Large intestine (tissue), 12 donors: Measurements from ENCODE around the gene WWC1. TPM values are rescaled to one million over a fixed set of nuclear protein-coding genes. Genes with fewer than 3 reads are reported as not detected.

Experiments
- DNase-seq, 2 donors: peaks; one replicate each; pipeline versions ENCODE4 v3.0.0 to v3.0.0-alpha.2; 2013
- H3K27ac ChIP-seq: one replicate; pipeline ENCODE4 v1.5.1; 2013; ENCODE audit warnings: low read length
- H3K27me3 ChIP-seq: 2 replicates; pipeline ENCODE4 v1.6.1; 2013; ENCODE audit warnings: low read length; ENCODE audit not compliant: control insufficient read depth, insufficient read depth
- H3K36me3 ChIP-seq: 2 replicates; pipeline ENCODE4 v1.6.1; 2013; ENCODE audit warnings: low read length; ENCODE audit not compliant: control insufficient read depth, insufficient read depth
- H3K4me1 ChIP-seq: one replicate; pipeline ENCODE4 v1.6.1; 2013; ENCODE audit warnings: low read length; ENCODE audit not compliant: control insufficient read depth, insufficient read depth
- H3K4me3 ChIP-seq: one replicate; pipeline ENCODE4 v1.5.1; 2013; ENCODE audit warnings: low read length
- H3K9me3 ChIP-seq: one replicate; pipeline ENCODE4 v1.6.1; 2013; ENCODE audit warnings: mild to moderate bottlenecking, low read depth, low read length, moderate library complexity; ENCODE audit not compliant: control insufficient read depth
- WGBS: methylation state at CpG from one replicate; pipeline ENCODE4 v1.1.5; 2013; ENCODE audit warnings: low lambda C conversion rate; ENCODE audit not compliant: insufficient coverage; 5-methylcytosine and 5-hydroxymethylcytosine counted together
- long read RNA-seq, 11 donors: transcript quantifications; one replicate each; lab custom pipeline, GENCODE V29; 2026
- polyA plus RNA-seq: library from polyadenylated mRNA; unstranded; fragments of 120-200 nt; gene quantifications from one replicate; pipeline ENCODE4 v1.2.1, GENCODE V29; 2013

Gene WWC1
- 28.6 TPM for polyA plus RNA-seq
- long read RNA-seq, donor 1, transcript WWC1-205 (2 exons, 543 nt): major isoform, 5 of 5 reads
- long read RNA-seq, donor 1, partial matches to known transcripts: 0 of 5 reads
- long read RNA-seq, donor 1, other reads (novel, unspliced or antisense): 0 of 5 reads
- long read RNA-seq, donor 2, transcript WWC1-205 (2 exons, 543 nt): major isoform, 18 of 18 reads
- long read RNA-seq, donor 2, partial matches to known transcripts: 0 of 18 reads
- long read RNA-seq, donor 2, other reads (novel, unspliced or antisense): 0 of 18 reads
- long read RNA-seq, donor 3, full-length matches to known transcripts: 11 of 11 reads
- long read RNA-seq, donor 3, partial matches to known transcripts: 0 of 11 reads
- long read RNA-seq, donor 3, other reads (novel, unspliced or antisense): 0 of 11 reads
- long read RNA-seq, donor 4, partial matches to known transcripts: 0 of 2 reads
- long read RNA-seq, donor 4, other reads (novel, unspliced or antisense): 0 of 2 reads
- long read RNA-seq, donor 5, partial matches to known transcripts: 0 of 1 reads
- long read RNA-seq, donor 5, other reads (novel, unspliced or antisense): 0 of 1 reads
- long read RNA-seq, donor 6, full-length matches to known transcripts: 8 of 8 reads
- long read RNA-seq, donor 6, partial matches to known transcripts: 0 of 8 reads
- long read RNA-seq, donor 6, other reads (novel, unspliced or antisense): 0 of 8 reads
- long read RNA-seq, donor 7, partial matches to known transcripts: 0 of 2 reads
- long read RNA-seq, donor 7, other reads (novel, unspliced or antisense): 0 of 2 reads
- long read RNA-seq, donor 8, full-length matches to known transcripts: 5 of 5 reads
- long read RNA-seq, donor 8, partial matches to known transcripts: 0 of 5 reads
- long read RNA-seq, donor 8, other reads (novel, unspliced or antisense): 0 of 5 reads
- long read RNA-seq, donor 9, partial matches to known transcripts: 0 of 4 reads
- long read RNA-seq, donor 9, other reads (novel, unspliced or antisense): 0 of 4 reads
- long read RNA-seq, donor 10, transcript WWC1-205 (2 exons, 543 nt): major isoform, 6 of 7 reads
- long read RNA-seq, donor 10, partial matches to known transcripts: 0 of 7 reads
- long read RNA-seq, donor 10, other reads (novel, unspliced or antisense): 0 of 7 reads
- long read RNA-seq, donor 11, partial matches to known transcripts: 0 of 4 reads
- long read RNA-seq, donor 11, other reads (novel, unspliced or antisense): 0 of 4 reads

GRCh38 chr5:168291342-168291963, at the start of gene WWC1:
WWC1 (plus strand) TSS chr5:168291645; CDS start chr5:168292153, 508 bp downstream.
- H3K4me3 ChIP-seq: peak within 1 kb of the TSS; percentile 60
- WGBS: no CpG with 5 or more reads among the region's 77 CpGs
- H3K4me1 ChIP-seq: peaks cover 33% of the 10 kb centered on the region
- H3K27me3 ChIP-seq: no peaks in the 10 kb centered on the region
- H3K27ac ChIP-seq: peak within 1 kb of the TSS; percentile 73
- no peaks in the 10 kb centered on the region for H3K9me3 ChIP-seq
- peaks cover 3% of the 10 kb centered on the region for H3K36me3 ChIP-seq
- peak; percentile 81 to 90 for DNase-seq

DNA sequence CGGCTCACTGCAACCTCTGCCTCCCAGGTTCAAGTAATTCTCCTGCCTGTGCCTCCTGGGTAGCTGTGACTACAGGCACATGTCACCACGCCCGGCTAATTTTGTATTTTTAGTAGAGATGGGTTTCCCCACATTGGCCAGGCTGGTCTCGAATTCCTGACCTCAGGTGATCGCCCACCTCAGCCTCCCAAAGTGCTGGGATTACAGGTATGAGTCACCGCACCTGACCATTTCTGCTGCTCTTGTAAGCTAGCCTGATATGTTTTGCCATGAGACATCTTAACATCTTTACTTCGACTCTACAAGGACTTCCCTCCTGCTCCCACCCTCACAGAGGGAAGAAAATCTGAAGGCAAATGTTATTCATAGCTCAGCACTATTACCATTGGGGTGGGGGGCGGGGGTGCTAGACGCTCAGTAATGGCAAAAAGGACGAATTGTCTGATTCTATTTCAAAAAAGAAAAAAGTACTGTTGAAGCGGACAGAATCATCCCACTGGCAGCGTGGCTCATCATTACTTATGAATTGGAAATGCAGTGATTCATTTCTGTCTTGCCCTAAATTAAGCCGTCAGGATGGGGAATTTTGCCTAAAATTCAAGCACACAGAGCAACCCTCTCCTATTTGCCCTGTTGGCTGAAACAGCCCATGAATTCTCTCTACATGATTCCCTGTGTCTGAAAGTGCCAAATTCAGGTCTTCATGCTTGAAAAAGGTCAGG, 46.4 kb upstream of the WWC1 start:
- Histone ChIP-seq H3K36me3 (no peaks in the 10 kb centered on the region), H3K4me3 (no peak overlapping the region), H3K4me1 (no peaks in the 10 kb centered on the region), H3K9me3 (no peaks in the 10 kb centered on the region), H3K27me3 (no peaks in the 10 kb centered on the region), H3K27ac (no peak overlapping the region)
- DNase-seq: no peak
- 80% methylated on average over 1 of the region's 13 CpGs for WGBS

- no peak for DNase-seq
- no peak overlapping the region for H3K4me3 ChIP-seq
These were observed 41.5 kb upstream of the WWC1 start for GRCh38 chr5:168249923-168250322.

DNA sequence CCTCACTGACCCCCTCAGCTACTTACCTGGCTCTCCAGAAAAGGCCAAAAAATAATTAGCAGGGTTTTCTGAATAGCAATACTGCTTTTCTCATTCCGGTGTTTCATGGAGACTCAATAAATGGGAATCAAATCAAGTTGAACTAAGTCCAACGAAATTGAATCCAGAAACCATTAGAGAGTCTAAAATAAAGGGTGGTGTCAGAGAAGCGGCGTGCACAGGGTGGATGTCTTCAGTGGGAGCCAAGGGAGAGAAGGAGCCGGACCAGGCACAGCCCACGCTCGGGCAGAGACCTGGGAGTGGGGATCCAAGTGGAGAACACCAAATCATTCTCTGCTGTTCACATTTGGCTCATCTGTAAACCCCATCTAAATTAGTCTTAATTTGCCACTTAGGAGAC, 40.2 kb upstream of the WWC1 start:
- Histone ChIP-seq H3K27me3 (no peaks in the 10 kb centered on the region), H3K36me3 (no peaks in the 10 kb centered on the region), H3K9me3 (no peaks in the 10 kb centered on the region), H3K27ac (no peak overlapping the region), H3K4me3 (no peak overlapping the region), H3K4me1 (no peaks in the 10 kb centered on the region)
- no peak for DNase-seq
- 100% methylated on average over 1 of the region's 7 CpGs for WGBS

More at GRCh38 chr5:168249923-168250322, 41.5 kb upstream of the WWC1 start:
- Histone ChIP-seq H3K27me3 (no peaks in the 10 kb centered on the region), H3K4me1 (no peaks in the 10 kb centered on the region), H3K36me3 (no peaks in the 10 kb centered on the region), H3K9me3 (no peaks in the 10 kb centered on the region), H3K27ac (no peak overlapping the region)

DNA sequence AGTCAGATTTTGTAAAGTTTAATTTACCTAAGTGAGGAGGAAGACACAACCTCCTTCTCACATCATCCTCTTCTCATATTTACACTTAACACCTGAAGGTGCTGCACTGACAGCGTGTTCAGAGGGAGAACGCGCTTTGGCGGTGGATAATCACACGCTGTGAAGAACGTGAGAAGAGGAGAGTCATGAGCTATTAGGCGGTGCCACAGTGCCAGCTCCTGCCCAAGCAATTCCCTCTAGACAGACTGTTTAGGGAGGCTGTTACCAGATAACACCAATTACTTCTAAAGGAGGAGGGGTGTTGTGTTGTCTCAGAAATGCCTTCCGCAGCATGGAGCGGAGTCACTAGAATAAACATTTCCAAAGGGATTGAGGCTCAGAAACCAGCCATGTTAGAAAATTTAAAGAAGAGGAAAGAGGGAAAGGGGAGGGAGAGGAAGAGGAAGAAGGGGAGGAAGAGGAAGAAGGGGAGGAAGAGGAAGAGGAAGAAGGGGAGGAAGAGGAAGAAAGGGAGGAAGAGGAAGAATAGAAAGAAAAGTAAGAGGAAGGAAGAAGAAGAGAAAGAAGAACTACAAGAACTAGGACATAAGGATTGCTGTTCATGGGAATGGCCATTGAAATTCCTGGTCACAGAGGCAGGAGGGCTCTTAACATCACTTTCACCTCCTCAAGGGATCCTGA, 37.3 kb upstream of the WWC1 start:
- Histone ChIP-seq H3K27ac (no peak overlapping the region), H3K4me3 (no peak overlapping the region), H3K36me3 (no peaks in the 10 kb centered on the region), H3K4me1 (no peaks in the 10 kb centered on the region), H3K27me3 (no peaks in the 10 kb centered on the region), H3K9me3 (no peaks in the 10 kb centered on the region)
- no peak for DNase-seq
- 73% methylated on average over 2 of the region's 9 CpGs for WGBS

DNA sequence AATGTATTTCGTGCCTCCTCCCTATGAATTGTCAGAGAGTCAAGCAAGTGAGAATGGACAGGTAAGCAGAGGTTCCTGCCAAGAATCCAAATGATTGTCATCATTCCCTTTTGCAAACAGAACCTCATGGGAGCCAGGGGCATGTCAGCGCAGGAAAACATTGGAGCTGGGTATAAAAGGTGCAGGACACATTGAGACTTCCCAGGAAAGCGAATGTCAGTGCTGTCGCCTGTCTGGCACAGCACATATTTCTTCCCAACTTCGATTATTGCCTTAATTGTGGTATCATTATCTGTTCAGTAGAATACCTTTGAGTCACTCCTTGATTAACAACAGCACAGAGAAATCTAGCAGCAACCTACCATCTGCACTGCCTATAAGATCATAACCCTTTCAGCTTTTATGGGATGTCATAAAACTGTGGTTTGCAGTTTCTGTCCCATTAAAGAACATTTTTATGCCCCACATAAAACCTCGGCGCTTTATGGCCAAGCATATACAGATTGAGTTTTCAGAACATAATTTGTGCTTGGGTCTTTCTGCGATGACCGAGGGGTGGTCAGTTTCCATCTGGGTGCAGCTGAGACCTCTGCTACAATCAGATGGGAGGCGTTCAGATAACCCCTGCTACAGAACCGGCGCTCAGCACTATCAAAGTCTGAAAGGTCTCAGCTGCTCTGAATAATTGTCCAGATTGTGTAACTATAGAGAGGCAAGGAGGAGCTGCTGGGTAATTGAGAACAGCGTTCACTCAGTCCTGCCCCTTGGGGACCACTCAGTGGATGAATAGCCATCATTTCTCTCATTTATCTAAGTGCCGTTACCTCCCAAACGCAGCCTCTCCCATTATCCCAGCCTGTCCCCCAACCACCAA, 30.9 kb upstream of the WWC1 start:
- Histone ChIP-seq H3K27ac (peak overlapping the region; percentile 64), H3K36me3 (no peaks in the 10 kb centered on the region), H3K4me1 (peaks cover 16% of the 10 kb centered on the region), H3K27me3 (no peaks in the 10 kb centered on the region), H3K4me3 (no peak overlapping the region), H3K9me3 (no peaks in the 10 kb centered on the region)
- peak in 1 of 2 donors; percentile 84 for DNase-seq
- no CpG with 5 or more reads among the region's 15 CpGs for WGBS

GRCh38 chr5:168261227-168261571, 30.2 kb upstream of the WWC1 start:
- DNase-seq: no peak
- no peak overlapping the region for H3K4me3 ChIP-seq
- peak overlapping the region; percentile 64 for H3K27ac ChIP-seq
- no peaks in the 10 kb centered on the region for H3K27me3 ChIP-seq
- H3K9me3 ChIP-seq: no peaks in the 10 kb centered on the region
- WGBS: no CpG with 5 or more reads among the region's 3 CpGs
- H3K36me3 ChIP-seq: no peaks in the 10 kb centered on the region
- H3K4me1 ChIP-seq: peaks cover 16% of the 10 kb centered on the region

DNA sequence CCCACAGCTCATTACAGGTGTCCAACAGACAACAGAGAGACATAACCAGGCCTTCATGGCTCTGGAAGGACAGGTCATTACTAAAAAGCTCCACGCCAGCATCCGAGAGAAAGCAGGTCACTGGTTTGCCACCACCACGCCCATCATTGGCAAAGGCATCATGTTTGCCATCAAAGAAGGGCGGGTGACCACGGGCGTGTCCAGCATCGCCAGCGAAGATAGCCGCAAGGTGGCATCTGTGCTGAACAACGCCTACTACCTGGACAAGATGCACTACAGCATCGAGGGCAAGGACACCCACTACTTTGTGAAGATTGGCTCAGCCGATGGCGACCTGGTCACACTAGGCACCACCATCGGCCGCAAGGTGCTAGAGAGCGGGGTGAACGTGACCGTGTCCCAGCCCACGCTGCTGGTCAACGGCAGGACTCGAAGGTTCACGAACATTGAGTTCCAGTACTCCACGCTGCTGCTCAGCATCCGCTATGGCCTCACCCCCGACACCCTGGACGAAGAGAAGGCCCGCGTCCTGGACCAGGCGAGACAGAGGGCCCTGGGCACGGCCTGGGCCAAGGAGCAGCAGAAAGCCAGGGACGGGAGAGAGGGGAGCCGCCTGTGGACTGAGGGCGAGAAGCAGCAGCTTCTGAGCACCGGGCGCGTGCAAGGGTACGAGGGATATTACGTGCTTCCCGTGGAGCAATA, 29.3 kb upstream of the WWC1 start:
- 80% methylated on average over 1 of the region's 39 CpGs for WGBS
- DNase-seq: no peak
- no peak overlapping the region for H3K4me3 ChIP-seq
- H3K9me3 ChIP-seq: no peaks in the 10 kb centered on the region
- H3K27me3 ChIP-seq: no peaks in the 10 kb centered on the region
- no peaks in the 10 kb centered on the region for H3K36me3 ChIP-seq
- H3K4me1 ChIP-seq: peaks cover 16% of the 10 kb centered on the region
- no peak overlapping the region for H3K27ac ChIP-seq
